Naive thymus-derived CD4-positive, alpha-beta T cell (primary cell): ENCODE measurements around the gene GAB3. TPM values are rescaled to one million over a fixed set of nuclear protein-coding genes. Genes with fewer than 3 reads are reported as not detected.
"Not testable (repeated sequence)": the region's sequence is repeated elsewhere in the genome, so short reads cannot be mapped to it uniquely, and the experiment has no call there.

Experiments
- ATAC-seq: fragments of 150-1000 bp; cut with Tn5 transposase; 2 replicates; pipeline ENCODE4 v1.10.0; 2021; ENCODE audit warnings: mild to moderate bottlenecking, moderate library complexity
- CTCF ChIA-PET: fragments of 350-600 bp; sonication (Branson Sonifier 250); formaldehyde crosslinking; loops from one replicate; lab custom pipeline; 2021; ENCODE audit warnings: antibody characterized with exemption; lab: Charles Lee
- POLR2A ChIA-PET: fragments of 350-600 bp; sonication (Branson Sonifier 250); formaldehyde crosslinking; loops from one replicate; lab custom pipeline; 2021; ENCODE audit warnings: antibody characterized with exemption, inconsistent platforms; lab: Charles Lee
- DNase-seq, 9 donors: peaks; one replicate each; pipeline versions ENCODE4 v3.0.0 to v3.0.0-alpha.2; 2020 to 2022; ENCODE audit warnings: mixed read lengths in 1 of 9
- H3K27ac ChIP-seq: one replicate; pipeline ENCODE4 v1.7.0; 2013; ENCODE audit warnings: mild to moderate bottlenecking, low read depth, low read length, moderate library complexity
- H3K27me3 ChIP-seq, 2 donors: one replicate each; pipeline ENCODE4 v1.7.0; 2013; ENCODE audit warnings: low read length in 2 of 2, mild to moderate bottlenecking in 2 of 2, moderate library complexity in 2 of 2; ENCODE audit not compliant: control insufficient read depth in 2 of 2, insufficient read depth in 2 of 2
- H3K36me3 ChIP-seq, 3 experiments: 1 replicate in 2 of 3; 2 replicates in 1 of 3; pipeline ENCODE4 v1.7.0; 2013; ENCODE audit warnings: low read length in 3 of 3, mild to moderate bottlenecking in 3 of 3, moderate library complexity in 1 of 3; ENCODE audit not compliant: insufficient read depth in 3 of 3, control insufficient read depth in 2 of 3
- H3K4me1 ChIP-seq, 2 donors: one replicate each; pipeline ENCODE4 v1.7.0; 2013; ENCODE audit warnings: low read length in 2 of 2, mild to moderate bottlenecking in 2 of 2, moderate library complexity in 1 of 2; ENCODE audit not compliant: control insufficient read depth in 2 of 2, insufficient read depth in 2 of 2
- H3K4me3 ChIP-seq: 2 replicates; pipeline ENCODE4 v1.7.0; 2013; ENCODE audit warnings: mild to moderate bottlenecking, low read length
- H3K9me3 ChIP-seq, 3 experiments: 1 replicate in 2 of 3; 2 replicates in 1 of 3; pipeline ENCODE4 v1.7.0; 2013; ENCODE audit warnings: low read length in 3 of 3; ENCODE audit not compliant: control insufficient read depth in 2 of 3
- H3K27ac Mint-ChIP-seq, 9 donors: one replicate each; pipeline ENCODE4 v1.8.0; 2020 to 2022; ENCODE audit warnings: mixed read lengths in 9 of 9, mild to moderate bottlenecking in 8 of 9, moderate library complexity in 5 of 9, inconsistent platforms in 2 of 9
- H3K27me3 Mint-ChIP-seq, 5 donors: one replicate each; pipeline ENCODE4 v1.8.0; 2021 to 2022; ENCODE audit warnings: mixed read lengths in 5 of 5, mild to moderate bottlenecking in 1 of 5
- H3K36me3 Mint-ChIP-seq, 5 donors: one replicate each; pipeline ENCODE4 v1.8.0; 2020 to 2022; ENCODE audit warnings: mixed read lengths in 5 of 5, mild to moderate bottlenecking in 3 of 5, inconsistent platforms in 1 of 5
- H3K4me1 Mint-ChIP-seq, 7 donors: one replicate each; pipeline ENCODE4 v1.8.0; 2020 to 2022; ENCODE audit warnings: mixed read lengths in 7 of 7, mild to moderate bottlenecking in 3 of 7, inconsistent platforms in 1 of 7
- H3K4me3 Mint-ChIP-seq, 10 donors: one replicate each; pipeline ENCODE4 v1.8.0; 2020 to 2022; ENCODE audit warnings: mild to moderate bottlenecking in 10 of 10, mixed read lengths in 10 of 10, moderate library complexity in 6 of 10, inconsistent platforms in 2 of 10
- H3K9me3 Mint-ChIP-seq, 11 donors: one replicate each; pipeline ENCODE4 v1.8.0; 2020 to 2022; ENCODE audit warnings: mixed read lengths in 11 of 11, mild to moderate bottlenecking in 4 of 11, inconsistent platforms in 1 of 11, moderate library complexity in 1 of 11
- intact Hi-C, 2 donors: fragments of 100-400 bp; cut with micrococcal nuclease; formaldehyde crosslinking; loops; one replicate each; pipeline ENCODE4 v1.15.1; 2023
- polyA plus RNA-seq, 2 donors: library from polyadenylated mRNA; unstranded; fragments of 300-500 nt; fragmentation: Illumina TruSeq; gene quantifications; one replicate each; pipeline ENCODE4 v1.2.3, GENCODE V29; 2021
- total RNA-seq, 6 experiments: library from RNA in 5 of 6; stranded (reverse) in 5 of 6; gene quantifications; 1 replicate in 5 of 6; 2 replicates in 1 of 6; pipeline ENCODE4 v1.2.3 and lab custom pipeline; 2021 to 2026

Gene GAB3
- total and polyA plus RNA-seq, 7 experiments from 2014 or later: 0.77 to 28.5 (median 5.8) TPM

DNA sequence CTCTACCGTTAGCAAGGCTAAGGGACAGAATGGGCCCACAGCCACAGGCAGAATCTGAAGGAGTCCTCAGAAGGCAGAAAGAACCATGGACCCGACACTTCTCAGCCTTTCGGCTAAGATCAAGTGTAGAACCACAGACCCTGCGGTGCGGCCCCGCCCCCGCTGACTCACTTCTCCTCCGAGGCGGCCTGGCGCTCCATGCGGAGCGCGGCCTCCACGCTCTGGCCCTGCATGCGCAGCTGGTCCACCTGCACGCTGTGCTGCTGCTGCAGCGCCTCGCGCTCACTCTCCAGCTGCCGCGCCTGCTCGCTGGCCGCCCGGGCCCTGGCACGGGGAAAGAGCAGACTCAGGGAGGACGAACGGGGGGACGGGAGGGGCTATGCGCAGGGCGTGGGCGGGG is 107.2 kb downstream of the GAB3 start:
- H3K36me3 Mint-ChIP-seq, H3K9me3 ChIP-seq, intact Hi-C loops, H3K27ac ChIP-seq, H3K36me3 ChIP-seq, CTCF ChIA-PET, ATAC-seq, H3K4me3 Mint-ChIP-seq, H3K4me1 ChIP-seq, H3K4me1 Mint-ChIP-seq, H3K27ac Mint-ChIP-seq, POLR2A ChIA-PET, H3K9me3 Mint-ChIP-seq, H3K27me3 Mint-ChIP-seq, H3K27me3 ChIP-seq, DNase-seq, H3K4me3 ChIP-seq: not testable (repeated sequence)

DNA sequence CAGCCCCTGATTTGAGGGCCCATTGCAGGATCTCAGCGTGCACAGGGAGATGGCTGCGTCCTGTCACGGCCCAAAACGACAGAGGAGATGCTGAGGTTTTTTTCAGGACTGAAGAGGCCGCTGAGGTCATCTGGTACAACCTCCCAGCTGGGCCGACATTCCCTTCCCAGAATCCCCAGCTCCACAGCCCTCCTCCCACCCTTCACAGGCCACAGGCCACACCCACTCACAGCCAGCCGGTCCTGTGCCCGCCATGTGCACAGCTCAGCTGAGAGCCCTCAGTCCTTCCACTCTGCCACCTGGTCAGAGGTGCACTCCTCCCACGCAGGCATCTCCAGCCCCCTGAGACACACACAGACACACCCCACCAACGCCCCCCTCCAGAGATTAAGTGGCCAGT is 109.1 kb downstream of the GAB3 start:
- H3K4me1 Mint-ChIP-seq, H3K4me1 ChIP-seq, H3K9me3 Mint-ChIP-seq, H3K27me3 ChIP-seq, H3K9me3 ChIP-seq, H3K27ac Mint-ChIP-seq, POLR2A ChIA-PET, H3K36me3 ChIP-seq, H3K36me3 Mint-ChIP-seq, H3K27ac ChIP-seq, H3K4me3 ChIP-seq, CTCF ChIA-PET, H3K27me3 Mint-ChIP-seq, DNase-seq, H3K4me3 Mint-ChIP-seq, intact Hi-C loops, ATAC-seq: not testable (repeated sequence)

DNA sequence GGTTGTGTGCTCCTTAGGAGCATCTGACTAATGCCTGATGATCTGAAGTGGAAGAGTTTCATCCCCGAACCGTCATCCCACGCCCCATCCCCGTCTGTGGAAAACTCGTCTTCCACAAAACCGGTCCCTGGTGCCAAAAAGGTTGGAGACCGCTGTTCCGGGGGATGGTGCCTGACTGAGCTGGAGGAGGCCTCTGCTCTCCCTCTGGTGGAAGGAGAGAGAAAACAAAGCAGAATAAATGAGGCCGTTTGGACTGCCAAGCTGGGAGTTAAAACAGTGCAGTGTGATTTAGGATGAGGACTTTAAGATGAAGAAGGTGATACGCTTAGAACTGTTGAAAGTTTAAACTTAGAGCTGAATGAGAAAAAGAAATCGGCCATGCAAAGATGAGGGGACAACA is 117.2 kb downstream of the GAB3 start:
- H3K27me3 Mint-ChIP-seq, H3K27me3 ChIP-seq, POLR2A ChIA-PET, H3K4me1 Mint-ChIP-seq, H3K9me3 Mint-ChIP-seq, DNase-seq, ATAC-seq, H3K9me3 ChIP-seq, H3K27ac Mint-ChIP-seq, H3K36me3 Mint-ChIP-seq, H3K4me1 ChIP-seq, CTCF ChIA-PET, H3K27ac ChIP-seq, intact Hi-C loops, H3K36me3 ChIP-seq, H3K4me3 ChIP-seq, H3K4me3 Mint-ChIP-seq: not testable (repeated sequence)

GRCh38 chrX:154630949-154631348 is 119.9 kb downstream of the GAB3 start:
- H3K36me3 ChIP-seq, H3K9me3 Mint-ChIP-seq, H3K27ac Mint-ChIP-seq, DNase-seq, H3K4me3 Mint-ChIP-seq, CTCF ChIA-PET, H3K27me3 Mint-ChIP-seq, H3K27ac ChIP-seq, H3K4me1 Mint-ChIP-seq, intact Hi-C loops, H3K27me3 ChIP-seq, ATAC-seq, H3K9me3 ChIP-seq, H3K4me3 ChIP-seq, POLR2A ChIA-PET, H3K36me3 Mint-ChIP-seq, H3K4me1 ChIP-seq: not testable (repeated sequence)

DNA sequence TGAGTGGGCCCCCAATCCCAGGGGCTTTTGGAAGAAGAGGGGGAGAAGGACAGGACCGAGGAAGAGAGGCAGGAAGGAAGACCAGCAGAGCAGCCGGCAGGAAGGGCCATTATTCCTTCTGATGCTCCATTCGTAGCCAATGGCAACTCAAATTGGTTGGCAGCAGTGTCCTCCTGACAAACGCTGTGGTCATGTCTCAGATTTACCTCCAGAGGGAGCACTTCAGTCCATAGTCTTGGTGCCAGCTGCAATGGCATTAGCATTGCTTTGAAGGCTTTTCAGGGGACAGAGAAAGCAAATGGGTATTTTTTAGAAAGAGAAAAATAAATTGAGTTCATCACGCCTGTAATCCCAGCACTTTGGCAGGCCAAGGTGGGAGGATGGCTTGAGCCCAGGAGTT is 121.9 kb downstream of the GAB3 start:
- CTCF ChIA-PET, H3K27ac ChIP-seq, H3K4me3 ChIP-seq, H3K9me3 Mint-ChIP-seq, DNase-seq, H3K36me3 ChIP-seq, H3K4me1 Mint-ChIP-seq, intact Hi-C loops, H3K27me3 ChIP-seq, H3K27me3 Mint-ChIP-seq, H3K36me3 Mint-ChIP-seq, H3K9me3 ChIP-seq, H3K4me1 ChIP-seq, H3K4me3 Mint-ChIP-seq, POLR2A ChIA-PET, H3K27ac Mint-ChIP-seq: not testable (repeated sequence)
- peak; percentile 71 for ATAC-seq

Other genes with a start within 250 kb of the GAB3 start
- gene FAM3A, start 234.8 kb downstream of the GAB3 start, total RNA-seq: 10 to 100 TPM; 37.6 to 63.7 (median 50.9) TPM
- gene FAM3A, start 234.8 kb downstream of the GAB3 start, polyA plus RNA-seq: 10 to 100 TPM; 22.2 to 31.1 TPM
- gene G6PD, start 204.2 kb downstream of the GAB3 start, total RNA-seq: 10 to 100 TPM; 35.4 to 74.3 (median 52.7) TPM
- gene G6PD, start 204.2 kb downstream of the GAB3 start, polyA plus RNA-seq: 1 to 10 TPM; 3.9 to 6.2 TPM
- gene IKBKG, start 203.5 kb downstream of the GAB3 start, total RNA-seq: 10 to 100 TPM; 29.6 to 45.5 (median 38.8) TPM
- 10 to 100 TPM; 19.6 to 26.4 TPM for gene IKBKG, start 203.5 kb downstream of the GAB3 start, polyA plus RNA-seq
- gene CTAG1A, start 165.9 kb downstream of the GAB3 start, total RNA-seq: not detected
- not detected for gene CTAG1A, start 165.9 kb downstream of the GAB3 start, polyA plus RNA-seq
- gene CTAG1B, start 131.8 kb downstream of the GAB3 start, total RNA-seq: not detected
- not detected for gene CTAG1B, start 131.8 kb downstream of the GAB3 start, polyA plus RNA-seq
- gene CTAG2, start 97.5 kb downstream of the GAB3 start, total RNA-seq: not detected
- gene CTAG2, start 97.5 kb downstream of the GAB3 start, polyA plus RNA-seq: not detected
- 10 to 100 TPM; 50.5 to 75.0 (median 66.5) TPM for gene DKC1, start 11.8 kb upstream of the GAB3 start, total RNA-seq
- 10 to 100 TPM; 35.4 to 52.4 TPM for gene DKC1, start 11.8 kb upstream of the GAB3 start, polyA plus RNA-seq
- gene MPP1, start 54.4 kb upstream of the GAB3 start, total RNA-seq: 10 to 100 TPM; 23.2 to 76.7 (median 31.9) TPM
- 10 to 100 TPM; 34.8 to 39.8 TPM for gene MPP1, start 54.4 kb upstream of the GAB3 start, polyA plus RNA-seq
- not detected for gene SMIM9, start 83.6 kb upstream of the GAB3 start, total RNA-seq
- not detected for gene SMIM9, start 83.6 kb upstream of the GAB3 start, polyA plus RNA-seq
- gene F8A1, start 135.3 kb upstream of the GAB3 start, total RNA-seq: 10 to 100 TPM; 16.8 to 49.9 (median 29.1) TPM
- 10 to 100 TPM; 21.3 to 77.7 TPM for gene F8A1, start 135.3 kb upstream of the GAB3 start, polyA plus RNA-seq